Measurements from ENCODE around the gene PMM2. TPM values are rescaled to one million over a fixed set of nuclear protein-coding genes. Genes with fewer than 3 reads are reported as not detected.

The PMM2 gene
- total and polyA plus RNA-seq, 9 of the 15 experiments (the other 6 are each of a cell fraction or from before 2014, with no cell fraction given): 5.6 to 42.7 (median 25.9) TPM

DNA sequence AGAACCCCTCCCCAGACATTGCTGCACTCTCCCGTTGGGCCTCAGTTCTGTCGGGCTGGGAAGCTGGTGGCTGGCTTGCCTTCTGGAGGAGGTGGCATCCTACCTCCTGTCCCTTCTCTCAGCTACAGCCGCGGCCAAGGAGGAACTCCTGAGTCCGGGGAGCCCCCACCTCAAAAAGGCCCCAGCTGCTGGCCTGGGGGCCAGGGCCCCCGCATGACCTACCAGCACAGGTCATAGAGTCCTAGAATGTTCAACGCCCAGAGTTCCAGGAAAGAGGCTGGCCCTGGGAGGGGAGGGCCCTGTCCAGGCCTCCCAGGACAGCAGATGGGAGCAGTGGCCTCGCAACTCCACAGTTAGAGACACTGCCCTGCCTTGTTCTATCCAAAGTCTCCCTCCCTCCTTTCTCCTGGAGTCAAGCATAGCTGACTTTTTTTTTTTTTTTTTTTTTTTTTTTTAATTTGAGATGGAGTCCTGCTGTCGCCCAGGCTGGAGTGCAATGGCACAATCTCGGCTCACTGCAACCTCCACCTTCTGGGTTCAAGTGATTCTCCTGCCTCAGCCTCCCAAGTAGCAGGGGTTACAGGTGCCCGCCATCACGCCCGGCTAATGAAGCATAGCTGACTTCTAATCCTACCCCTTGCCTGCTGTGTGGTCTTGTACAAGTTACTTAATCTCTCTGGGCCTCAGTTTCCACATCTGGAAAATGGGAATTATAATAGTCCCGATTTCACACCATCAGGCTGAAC, 64.1 kb downstream of the PMM2 start (continued):
- TF ChIP-seq RCOR1 (IDR thresholded peaks at IDR 0.05; ENCODE audit: borderline replicate concordance in 1 of 2, low read depth in 2 of 2, low read length in 2 of 2) (0 out of 4 replicates have a peak, but pooled peaks of 1 of the 2 experiments have one; percentile 25), SUPT5H (IDR thresholded peaks at IDR 0.05) (no peak), FOXJ3 (CRISPR knock-in tag; IDR thresholded peaks at IDR 0.05) (no peak)

DNA sequence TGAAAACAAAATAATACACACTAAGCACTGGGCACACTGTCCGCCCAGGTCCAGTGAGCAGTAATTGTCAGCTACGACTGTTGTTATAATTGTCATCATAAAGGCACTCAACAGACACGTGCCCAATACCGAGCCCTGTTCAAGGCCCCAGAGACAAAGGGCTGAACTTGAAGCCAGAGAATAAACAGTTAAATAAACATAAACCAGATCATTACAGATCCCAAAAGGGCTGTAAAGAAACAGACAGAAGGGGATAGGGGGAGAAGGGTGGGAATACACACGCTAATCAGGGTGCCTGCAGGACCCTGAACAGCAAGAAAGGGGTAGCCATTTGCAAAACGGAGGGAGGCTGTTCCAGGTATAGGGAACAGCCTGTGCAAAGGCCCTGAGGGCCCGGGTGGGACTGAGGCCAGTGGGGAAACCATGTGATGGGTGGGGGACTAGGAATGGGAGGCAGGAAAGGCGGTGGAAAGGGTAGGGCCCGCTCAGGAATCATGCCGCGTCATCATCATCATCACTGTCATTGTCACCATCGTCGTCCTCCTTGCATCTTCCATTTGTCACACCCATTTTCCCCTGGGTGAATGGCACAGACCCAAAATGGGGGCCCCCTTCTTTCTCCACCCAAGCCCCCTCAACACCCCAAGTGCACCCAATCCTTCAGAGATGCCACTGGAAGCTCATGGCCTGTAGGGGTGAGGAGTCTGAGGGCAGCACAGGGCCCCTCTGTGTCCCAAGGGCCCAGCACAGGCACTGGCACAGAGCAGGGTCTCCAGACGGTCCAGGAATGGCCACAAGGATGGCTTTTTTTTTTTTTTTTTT, 64.9 kb downstream of the PMM2 start:
- Histone ChIP-seq H3K4me3 (no peak overlapping the region), H4K20me1 (replicated peaks; ENCODE audit: control insufficient read depth, insufficient read depth, low read length) (peaks cover 51% of the 10 kb centered on the region), H3K9me3 (replicated peaks; ENCODE audit: control insufficient read depth, insufficient read depth, low read depth, low read length) (no peaks in the 10 kb centered on the region), H3K4me2 (ENCODE audit: insufficient read depth, low read length) (no peak overlapping the region; the same call in 1 of the 2 replicates), H3K79me2 (ENCODE audit: control insufficient read depth, insufficient read depth, low read length) (peaks cover 81% of the 10 kb centered on the region), H3K9ac (ENCODE audit: insufficient read depth in 1 of 2, low read depth in 2 of 2, low read length in 2 of 2) (no peak overlapping the region; a peak in 2 of 4 replicates), H3K27ac (ENCODE audit: extremely low read depth, low read depth, low read length) (peak overlapping the region; percentile 17; the same call in 1 of the 3 replicates), H3K9me1 (ENCODE audit: control insufficient read depth, insufficient read depth, low read length) (peaks cover 19% of the 10 kb centered on the region), H3K36me3 (ENCODE audit: control insufficient read depth, insufficient read depth, low read length) (peaks cover 38% of the 10 kb centered on the region; the same call in 1 of the 3 replicates), H3K4me1 (replicated peaks in 1 of 2; ENCODE audit: control insufficient read depth in 2 of 2, insufficient read depth in 2 of 2, low read length in 2 of 2) (peaks cover 45 to 72% of the 10 kb centered on the region in 2 experiments), H2AFZ (ENCODE audit: low read depth, low read length) (no peak overlapping the region), H3K27me3 (ENCODE audit: control insufficient read depth in 2 of 2, insufficient read depth in 2 of 2, low read length in 2 of 2) (no peaks in the 10 kb centered on the region)
- in situ Hi-C loops (cut with MboI): no loop called here
- ATAC-seq (no peak), FAIRE-seq (peak; percentile 59), DNase-seq (ENCODE audit: extremely low read depth in 1 of 4, low spot score in 3 of 4) (no peak)
- ChIA-PET POLR2A (interaction anchor here (0.9 to 1.7 kb wide), 3 partner anchors 8 to 11 kb away, joined by 3 to 11 read pairs (median 9); no protein-coding TSS in a partner anchor), CTCF (ENCODE audit: low intra/inter-chr PET ratio) (no interaction called here)
- intact Hi-C loops (cut with micrococcal nuclease): no loop called here
- no TSS peak for BruUV-seq (replicated peaks)
- WGBS (ENCODE audit: insufficient coverage, low coverage, missing lambda C conversion rate): 63% methylated on average over 12 of the region's 14 CpGs
- TF ChIP-seq, protein P1, sequence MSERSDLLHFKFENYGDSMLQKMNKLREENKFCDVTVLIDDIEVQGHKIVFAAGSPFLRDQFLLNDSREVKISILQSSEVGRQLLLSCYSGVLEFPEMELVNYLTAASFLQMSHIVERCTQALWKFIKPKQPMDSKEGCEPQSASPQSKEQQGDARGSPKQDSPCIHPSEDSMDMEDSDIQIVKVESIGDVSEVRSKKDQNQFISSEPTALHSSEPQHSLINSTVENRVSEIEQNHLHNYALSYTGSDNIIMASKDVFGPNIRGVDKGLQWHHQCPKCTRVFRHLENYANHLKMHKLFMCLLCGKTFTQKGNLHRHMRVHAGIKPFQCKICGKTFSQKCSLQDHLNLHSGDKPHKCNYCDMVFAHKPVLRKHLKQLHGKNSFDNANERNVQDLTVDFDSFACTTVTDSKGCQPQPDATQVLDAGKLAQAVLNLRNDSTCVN (CRISPR knock-in tag; IDR thresholded peaks at IDR 0.05): no peak
- no peak for TF ChIP-seq ZNF780A (CRISPR knock-in tag; IDR thresholded peaks at IDR 0.05)
- TF ChIP-seq ZNF561 (CRISPR knock-in tag; conservative IDR thresholded peaks at IDR 0.05): no peak
- no peak for TF ChIP-seq ZNF785 (CRISPR knock-in tag; IDR thresholded peaks at IDR 0.05)
- TF ChIP-seq SRSF7 (optimal IDR thresholded peaks at IDR 0.05; ENCODE audit: low read depth, low read length): no peak
- TF ChIP-seq ZNF3 (CRISPR knock-in tag; IDR thresholded peaks at IDR 0.05): peak; percentile 69; the same call in 1 of the 2 replicates
- no peak for TF ChIP-seq SRSF9 (IDR thresholded peaks at IDR 0.05; ENCODE audit: borderline replicate concordance, low read depth, low read length)
- 0 out of 4 replicates have a peak, but pooled peaks of 1 of the 2 experiments have one; percentile 2 for TF ChIP-seq KDM1A (IDR thresholded peaks at IDR 0.05)
- TF ChIP-seq, protein P2, sequence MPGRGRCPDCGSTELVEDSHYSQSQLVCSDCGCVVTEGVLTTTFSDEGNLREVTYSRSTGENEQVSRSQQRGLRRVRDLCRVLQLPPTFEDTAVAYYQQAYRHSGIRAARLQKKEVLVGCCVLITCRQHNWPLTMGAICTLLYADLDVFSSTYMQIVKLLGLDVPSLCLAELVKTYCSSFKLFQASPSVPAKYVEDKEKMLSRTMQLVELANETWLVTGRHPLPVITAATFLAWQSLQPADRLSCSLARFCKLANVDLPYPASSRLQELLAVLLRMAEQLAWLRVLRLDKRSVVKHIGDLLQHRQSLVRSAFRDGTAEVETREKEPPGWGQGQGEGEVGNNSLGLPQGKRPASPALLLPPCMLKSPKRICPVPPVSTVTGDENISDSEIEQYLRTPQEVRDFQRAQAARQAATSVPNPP (IDR thresholded peaks at IDR 0.05; ENCODE audit: borderline replicate concordance, insufficient read depth, insufficient read length): no peak
- peak in 1 of 3 experiments; percentile 29 for TF ChIP-seq YY1 (IDR thresholded peaks at IDR 0.05; ENCODE audit: borderline replicate concordance in 1 of 3, control insufficient read depth in 1 of 3, extremely low read depth in 1 of 3, insufficient read depth in 3 of 3, insufficient read length in 1 of 3, insufficient replicate concordance in 2 of 3, low read depth in 1 of 3, low read length in 2 of 3)
- TF ChIP-seq XRCC5 (IDR thresholded peaks at IDR 0.05; ENCODE audit: low read depth, low read length): no peak
- no peak for TF ChIP-seq ZNF175 (CRISPR knock-in tag; IDR thresholded peaks at IDR 0.05; ENCODE audit: low read depth)
- TF ChIP-seq ZNF239 (CRISPR knock-in tag; IDR thresholded peaks at IDR 0.05): no peak
- TF ChIP-seq LARP7 (IDR thresholded peaks at IDR 0.05): no peak

Measured in K562 (cell line).